Keratinocyte (primary cell): ENCODE data around the gene ANKS1A. TPM values are rescaled to one million over a fixed set of nuclear protein-coding genes. Genes with fewer than 3 reads are reported as not detected.

Experiments
- DNase-seq: peaks from one replicate; pipeline ENCODE4 v3.0.0-alpha.2; 2011; ENCODE audit warnings: low read depth, missing footprints, low spot score
- FAIRE-seq: peaks from 2 replicates; lab custom pipeline; 2011; peaks lifted over from hg19 to GRCh38; lab: Jason Lieb, UNC
- H2AFZ ChIP-seq: 2 replicates; pipeline ENCODE4 v1.6.0; 2012; ENCODE audit warnings: low read length, control low read depth, inconsistent platforms; ENCODE audit not compliant: control insufficient read depth
- H3K27ac ChIP-seq: 2 replicates; pipeline ENCODE4 v1.5.1; 2011; ENCODE audit warnings: low read length; ENCODE audit not compliant: control insufficient read depth, insufficient read depth
- H3K27me3 ChIP-seq: 3 replicates; pipeline ENCODE4 v1.6.0; 2011; ENCODE audit warnings: low read length; ENCODE audit not compliant: control insufficient read depth, insufficient read depth; ENCODE audit errors: extremely low read depth
- H3K36me3 ChIP-seq, 2 experiments: 2 replicates in 1 of 2; 3 replicates in 1 of 2; pipeline ENCODE4 v1.5.1; 2011; ENCODE audit warnings: low read length in 2 of 2, mild to moderate bottlenecking in 1 of 2; ENCODE audit not compliant: control insufficient read depth in 2 of 2, insufficient read depth in 2 of 2; ENCODE audit errors: extremely low read depth in 1 of 2
- H3K4me1 ChIP-seq: 3 replicates; pipeline ENCODE4 v1.5.1; 2011; ENCODE audit warnings: low read length; ENCODE audit not compliant: control insufficient read depth, insufficient read depth; ENCODE audit errors: extremely low read depth
- H3K4me2 ChIP-seq: 3 replicates; pipeline ENCODE4 v1.6.0; 2011; ENCODE audit warnings: low read depth, low read length; ENCODE audit not compliant: control insufficient read depth, insufficient read depth; ENCODE audit errors: extremely low read depth
- H3K4me3 ChIP-seq, 3 experiments: fragments of 200-600 bp in 1 of 3; sonication (generic) in 1 of 3; 2 replicates in 2 of 3; 3 replicates in 1 of 3; pipeline ENCODE4 v1.5.1; 2011 to 2016; ENCODE audit warnings: low read length in 3 of 3, mild to moderate bottlenecking in 3 of 3, control low read depth in 2 of 3, inconsistent platforms in 1 of 3, low read depth in 1 of 3, mixed read lengths in 1 of 3, mixed run types in 1 of 3, moderate library complexity in 1 of 3; ENCODE audit not compliant: control insufficient read depth in 2 of 3, insufficient read depth in 2 of 3; ENCODE audit errors: extremely low read depth in 1 of 3
- H3K79me2 ChIP-seq: 2 replicates; pipeline ENCODE4 v1.6.0; 2012; ENCODE audit warnings: low read length; ENCODE audit not compliant: control insufficient read depth, insufficient read depth
- H3K9ac ChIP-seq: 3 replicates; pipeline ENCODE4 v1.6.0; 2011; ENCODE audit warnings: low read length; ENCODE audit not compliant: control insufficient read depth, insufficient read depth; ENCODE audit errors: extremely low read depth
- H3K9me1 ChIP-seq: 3 replicates; pipeline ENCODE4 v1.6.0; 2011; ENCODE audit warnings: low read length; ENCODE audit not compliant: control insufficient read depth, insufficient read depth; ENCODE audit errors: extremely low read depth
- H3K9me3 ChIP-seq: 2 replicates; pipeline ENCODE4 v1.5.1; 2012; ENCODE audit warnings: low read depth, low read length; ENCODE audit not compliant: control insufficient read depth
- H4K20me1 ChIP-seq: 3 replicates; pipeline ENCODE4 v1.6.0; 2011; ENCODE audit warnings: low read length; ENCODE audit not compliant: control insufficient read depth, insufficient read depth; ENCODE audit errors: extremely low read depth
- EZH2 ChIP-seq: IDR thresholded peaks from one replicate; pipeline ENCODE4 v1.6.1; 2012; ENCODE audit warnings: inconsistent platforms, mild to moderate bottlenecking, low read length, moderate library complexity
- dilution Hi-C: fragments of 300-500 bp; cut with MboI; formaldehyde crosslinking; loops from one replicate; pipeline ENCODE4 v1.7.0; 2020; ENCODE audit warnings: low sequenced_read_pairs; ENCODE audit not compliant: extremely low pct_ligation_motif_present
- polyA plus RNA-seq, 5 experiments: library from polyadenylated mRNA; depleted of rRNA in 3 of 5; stranded (reverse) in 3 of 5; stranded (forward) in 1 of 5; unstranded in 1 of 5; fragments of >200 nt; gene quantifications; 1 replicate in 1 of 5; 2 replicates in 3 of 5; 3 replicates in 1 of 5; pipeline versions ENCODE4 v1.2.1 to v1.2.3, GENCODE V29; 2011 to 2012; ENCODE audit warnings: missing spikeins in 2 of 5, low read depth in 1 of 5, low replicate concordance in 1 of 5
- TF ChIP-seq, protein P1 (sequence below), 3 experiments: IDR thresholded peaks in 1 of 3; conservative IDR thresholded peaks in 1 of 3; optimal IDR thresholded peaks in 1 of 3; 2 replicates in 2 of 3; 3 replicates in 1 of 3; pipeline versions ENCODE3 to v1.5.1; 2011; ENCODE audit warnings: low read length in 3 of 3, mild to moderate bottlenecking in 3 of 3, moderate library complexity in 2 of 3, control low read depth in 1 of 3, inconsistent platforms in 1 of 3; ENCODE audit not compliant: insufficient read depth in 2 of 3; ENCODE audit errors: extremely low read depth in 1 of 3

Gene ANKS1A
- polyA plus RNA-seq, 1 donor (not counting 4 experiments of a cell fraction or from before 2014, with no cell fraction given), result 8.6 TPM

DNA sequence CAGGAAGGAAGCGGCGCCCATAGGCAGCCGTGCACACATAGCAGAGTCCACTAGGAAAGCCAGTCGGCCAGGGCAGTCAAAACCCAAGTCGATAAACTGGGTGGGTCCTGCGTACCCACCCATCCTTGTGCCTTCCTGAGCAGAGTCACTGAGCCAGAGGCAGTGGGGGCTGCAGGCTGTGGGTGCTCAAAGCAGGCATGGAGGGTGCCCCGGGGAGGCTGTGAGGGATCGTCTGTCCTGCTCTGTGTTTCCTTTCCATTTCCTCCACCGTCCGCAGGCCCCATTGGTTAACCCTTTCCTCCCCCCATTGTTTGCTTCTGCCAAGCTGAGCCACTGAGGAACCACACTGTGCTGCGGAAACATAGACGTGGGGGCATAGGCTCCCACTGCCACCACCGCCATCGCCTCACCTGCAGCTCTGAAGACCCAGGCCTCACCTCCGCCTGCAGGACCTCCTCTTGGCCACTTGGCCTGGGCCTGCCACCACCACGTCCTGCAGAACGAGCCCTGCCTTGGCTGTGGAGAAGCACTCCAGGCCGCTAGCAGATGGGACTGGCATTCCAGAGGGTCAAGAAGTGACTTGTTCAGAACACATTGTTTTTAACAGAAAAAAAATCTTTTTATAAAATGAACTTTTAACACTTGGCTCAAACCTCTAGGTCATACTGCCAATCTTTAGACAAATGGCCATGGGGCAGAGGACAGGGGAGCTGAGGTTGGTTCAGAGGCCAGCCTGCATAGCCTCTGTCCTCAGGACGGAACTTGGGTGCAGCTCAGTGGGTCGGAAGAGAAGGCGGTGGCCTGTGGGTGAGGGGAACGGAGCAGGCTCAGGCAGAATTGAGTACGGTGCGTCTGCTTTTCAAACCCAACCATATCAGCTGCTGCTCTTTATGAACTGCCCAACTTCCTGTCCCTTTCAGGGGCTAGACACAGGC is 199.5 kb downstream of the ANKS1A start:
- no peaks in the 10 kb centered on the region for H3K79me2 ChIP-seq
- no peak overlapping the region for H3K4me3 ChIP-seq
- DNase-seq, result no peak
- peaks cover 12 to 18% of the 10 kb centered on the region in 2 experiments for H3K36me3 ChIP-seq
- dilution Hi-C loops, result no loop called here
- H3K9ac ChIP-seq, result no peak overlapping the region
- no peak overlapping the region for H3K27ac ChIP-seq
- no peak for FAIRE-seq
- no peak overlapping the region for H3K4me2 ChIP-seq
- H3K9me3 ChIP-seq, result no peaks in the 10 kb centered on the region
- peaks cover 3% of the 10 kb centered on the region for H4K20me1 ChIP-seq
- H3K27me3 ChIP-seq, result no peaks in the 10 kb centered on the region
- no peak for TF ChIP-seq EZH2
- TF ChIP-seq, protein P1, sequence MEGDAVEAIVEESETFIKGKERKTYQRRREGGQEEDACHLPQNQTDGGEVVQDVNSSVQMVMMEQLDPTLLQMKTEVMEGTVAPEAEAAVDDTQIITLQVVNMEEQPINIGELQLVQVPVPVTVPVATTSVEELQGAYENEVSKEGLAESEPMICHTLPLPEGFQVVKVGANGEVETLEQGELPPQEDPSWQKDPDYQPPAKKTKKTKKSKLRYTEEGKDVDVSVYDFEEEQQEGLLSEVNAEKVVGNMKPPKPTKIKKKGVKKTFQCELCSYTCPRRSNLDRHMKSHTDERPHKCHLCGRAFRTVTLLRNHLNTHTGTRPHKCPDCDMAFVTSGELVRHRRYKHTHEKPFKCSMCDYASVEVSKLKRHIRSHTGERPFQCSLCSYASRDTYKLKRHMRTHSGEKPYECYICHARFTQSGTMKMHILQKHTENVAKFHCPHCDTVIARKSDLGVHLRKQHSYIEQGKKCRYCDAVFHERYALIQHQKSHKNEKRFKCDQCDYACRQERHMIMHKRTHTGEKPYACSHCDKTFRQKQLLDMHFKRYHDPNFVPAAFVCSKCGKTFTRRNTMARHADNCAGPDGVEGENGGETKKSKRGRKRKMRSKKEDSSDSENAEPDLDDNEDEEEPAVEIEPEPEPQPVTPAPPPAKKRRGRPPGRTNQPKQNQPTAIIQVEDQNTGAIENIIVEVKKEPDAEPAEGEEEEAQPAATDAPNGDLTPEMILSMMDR (optimal IDR thresholded peaks at IDR 0.05 in 1 of 3, IDR thresholded peaks at IDR 0.05 in 1 of 3, conservative IDR thresholded peaks at IDR 0.05 in 1 of 3; ENCODE audit: extremely low read depth in 1 of 3, insufficient read depth in 2 of 3, low read length in 3 of 3), result no peak
- peaks cover 11% of the 10 kb centered on the region for H3K4me1 ChIP-seq
- H3K9me1 ChIP-seq, result no peaks in the 10 kb centered on the region
- H2AFZ ChIP-seq, result no peak overlapping the region

DNA sequence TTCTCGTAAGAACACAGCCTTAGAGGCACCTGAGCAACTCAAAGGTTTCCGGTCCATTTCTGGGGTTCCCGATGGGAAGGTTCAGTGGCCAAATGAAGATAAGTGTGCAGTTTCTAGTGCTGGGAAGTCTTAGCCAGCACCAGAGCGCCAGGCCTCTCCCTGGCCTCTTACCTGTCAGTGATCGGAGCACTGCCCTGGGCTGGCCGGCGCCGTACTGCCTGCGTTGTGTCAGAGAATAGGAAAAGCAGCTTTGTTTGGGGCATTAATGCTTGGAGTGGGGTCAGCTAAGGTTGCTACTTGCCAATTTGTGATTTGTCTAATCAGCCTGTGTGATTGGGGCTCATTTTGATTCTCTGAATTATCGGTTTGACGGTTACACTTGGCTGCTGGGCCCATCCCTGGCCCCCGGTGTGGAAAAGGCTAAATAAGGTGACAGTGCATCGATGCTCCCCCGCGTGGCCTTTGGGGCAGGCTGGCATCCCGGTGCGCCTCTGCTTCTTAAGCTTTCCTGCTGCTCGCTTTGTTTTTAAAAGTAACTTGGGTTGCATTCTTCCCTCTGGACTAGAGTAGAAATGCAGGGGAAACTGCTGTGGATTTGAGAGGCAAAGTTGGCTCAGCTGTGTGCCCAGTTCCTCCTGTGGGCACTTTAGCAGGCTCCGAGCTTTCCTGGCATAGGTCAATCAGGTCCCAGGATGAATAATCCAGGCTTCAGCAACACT is 200.3 kb downstream of the ANKS1A start:
- FAIRE-seq (no peak), DNase-seq (no peak)
- Histone ChIP-seq H3K36me3 (peaks cover 11 to 16% of the 10 kb centered on the region in 2 experiments), H3K9ac (no peak overlapping the region), H3K4me1 (peaks cover 2% of the 10 kb centered on the region), H3K27ac (no peak overlapping the region), H3K79me2 (no peaks in the 10 kb centered on the region), H3K4me3 (no peak overlapping the region), H3K4me2 (no peak overlapping the region), H2AFZ (no peak overlapping the region), H4K20me1 (peaks cover 3% of the 10 kb centered on the region), H3K9me3 (no peaks in the 10 kb centered on the region), H3K9me1 (no peaks in the 10 kb centered on the region), H3K27me3 (no peaks in the 10 kb centered on the region)
- dilution Hi-C loops, result no loop called here
- no peak for TF ChIP-seq EZH2
- TF ChIP-seq, protein P1 (optimal IDR thresholded peaks at IDR 0.05 in 1 of 3, IDR thresholded peaks at IDR 0.05 in 1 of 3, conservative IDR thresholded peaks at IDR 0.05 in 1 of 3; ENCODE audit: extremely low read depth in 1 of 3, insufficient read depth in 2 of 3, low read length in 3 of 3), result no peak
